Spinal cord (tissue), 10 donors: ENCODE data around the gene CDHR3. TPM values are rescaled to one million over a fixed set of nuclear protein-coding genes. Genes with fewer than 3 reads are reported as not detected.

Experiments
- DNase-seq, 6 donors: peaks; one replicate each; pipeline versions ENCODE4 v3.0.0 to v3.0.0-alpha.2; 2013 to 2015; ENCODE audit warnings: low spot score in 6 of 6, low read depth in 4 of 6
- H3K27ac ChIP-seq: one replicate; pipeline ENCODE4 v1.5.1; 2013; ENCODE audit warnings: low read depth, low read length, control low read depth
- H3K27me3 ChIP-seq: one replicate; pipeline ENCODE4 v1.6.1; 2013; ENCODE audit warnings: low read length; ENCODE audit not compliant: control insufficient read depth, insufficient read depth
- H3K36me3 ChIP-seq: one replicate; pipeline ENCODE4 v1.6.1; 2013; ENCODE audit warnings: low read length; ENCODE audit not compliant: control insufficient read depth, insufficient read depth
- H3K4me1 ChIP-seq: one replicate; pipeline ENCODE4 v1.6.1; 2013; ENCODE audit warnings: low read length; ENCODE audit not compliant: control insufficient read depth, insufficient read depth
- H3K4me3 ChIP-seq: one replicate; pipeline ENCODE4 v1.5.1; 2013; ENCODE audit warnings: low read depth, low read length, control low read depth
- H3K9me3 ChIP-seq: one replicate; pipeline ENCODE4 v1.6.1; 2013; ENCODE audit warnings: low read length; ENCODE audit not compliant: control insufficient read depth, insufficient read depth
- WGBS: methylation state at CpG from one replicate; pipeline ENCODE4 v1.1.5; 2013; ENCODE audit warnings: missing lambda C conversion rate; ENCODE audit not compliant: insufficient coverage; 5-methylcytosine and 5-hydroxymethylcytosine counted together
- polyA plus RNA-seq, 2 donors: library from polyadenylated mRNA; unstranded; fragments of 120-200 nt; gene quantifications; one replicate each; pipeline ENCODE4 v1.2.1, GENCODE V29; 2013; ENCODE audit not compliant: insufficient read length in 2 of 2
- total RNA-seq, 2 donors: library from RNA; depleted of rRNA in 1 of 2; stranded (reverse); fragments of 120-200 nt in 1 of 2; fragments of >200 nt in 1 of 2; gene quantifications; one replicate each; pipeline versions ENCODE4 v1.2.3 to v1.2.4, GENCODE V29; 2013 to 2014
- donor health status: healthy.

Gene CDHR3
- total and polyA plus RNA-seq, 4 donors: 9.0 to 27.3 (median 18.0) TPM

DNA sequence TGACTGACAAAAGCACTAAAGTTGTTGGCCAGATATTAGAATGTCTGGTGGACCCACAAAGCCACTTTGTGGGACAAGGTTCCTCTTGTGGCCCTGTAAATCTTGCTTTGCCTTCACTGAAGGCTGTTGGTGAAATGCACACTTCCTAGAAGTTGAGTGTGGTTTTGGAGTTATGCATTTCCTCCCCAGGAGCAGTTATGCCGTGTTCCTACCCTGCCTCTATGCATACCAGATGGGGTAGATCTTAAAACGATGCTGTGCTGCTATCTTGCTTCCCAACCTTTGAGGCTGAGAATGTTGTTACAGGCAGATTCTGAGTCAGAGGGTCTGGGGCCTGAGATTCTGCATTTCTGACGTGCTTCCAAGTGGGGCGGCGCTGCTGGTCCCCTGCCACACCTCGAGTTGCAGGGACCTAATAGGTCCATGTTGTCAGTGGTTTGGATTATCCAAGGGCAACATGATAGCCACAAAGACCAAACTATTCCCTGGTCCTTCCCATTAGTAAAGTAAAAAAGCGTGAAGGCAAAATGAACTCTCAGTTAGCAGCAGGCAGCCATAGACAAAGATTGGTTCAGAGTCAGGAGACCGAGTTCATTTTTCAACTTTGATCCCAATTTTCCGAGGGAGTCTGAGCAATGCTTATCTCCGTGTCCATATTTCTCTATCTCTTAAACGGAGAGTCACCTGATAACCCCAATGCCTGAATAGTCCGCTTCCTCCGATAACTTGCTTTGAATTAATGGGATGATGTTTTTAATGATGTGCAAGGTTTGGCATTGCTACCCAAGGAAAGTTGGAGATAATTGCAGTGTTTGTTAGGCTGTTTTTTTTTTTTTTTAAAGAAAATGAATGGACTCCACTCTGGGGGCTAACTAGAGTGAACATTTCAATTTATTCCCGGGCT, 55.8 kb downstream of the CDHR3 start:
- Histone ChIP-seq H3K4me1 (peaks cover 12% of the 10 kb centered on the region), H3K27me3 (peaks cover 5% of the 10 kb centered on the region), H3K36me3 (peaks cover 3% of the 10 kb centered on the region), H3K9me3 (no peaks in the 10 kb centered on the region), H3K4me3 (no peak overlapping the region), H3K27ac (no peak overlapping the region)
- WGBS: 87% methylated on average over 8 of the region's 14 CpGs
- DNase-seq: no peak

DNA sequence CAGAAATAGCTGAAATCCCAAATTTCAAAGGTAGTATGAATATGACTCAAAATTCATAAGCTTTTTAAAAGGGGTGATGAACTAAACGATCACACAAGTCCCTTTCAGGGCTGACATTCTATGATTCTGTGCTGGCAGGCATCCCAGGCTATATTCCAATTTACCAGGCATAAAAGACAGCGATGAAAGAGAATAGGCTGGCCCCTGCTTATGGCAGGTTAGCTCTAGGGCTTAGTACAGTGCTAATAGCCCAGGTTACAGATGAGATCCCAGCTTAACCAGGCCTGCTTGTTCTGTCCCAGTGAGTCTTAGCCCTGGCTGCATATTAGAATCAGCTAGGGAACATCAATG, 56.4 kb downstream of the CDHR3 start:
- no peak overlapping the region for H3K4me3 ChIP-seq
- peaks cover 12% of the 10 kb centered on the region for H3K4me1 ChIP-seq
- DNase-seq: peak in 2 of 6 donors; percentile 49 to 78
- peaks cover 7% of the 10 kb centered on the region for H3K27me3 ChIP-seq
- H3K36me3 ChIP-seq: peaks cover 3% of the 10 kb centered on the region
- H3K27ac ChIP-seq: no peak overlapping the region
- H3K9me3 ChIP-seq: no peaks in the 10 kb centered on the region
- 71% methylated on average over 1 of the region's 2 CpGs for WGBS

- Histone ChIP-seq H3K4me3 (no peak overlapping the region), H3K27me3 (peaks cover 4% of the 10 kb centered on the region), H3K9me3 (no peaks in the 10 kb centered on the region), H3K4me1 (peaks cover 12% of the 10 kb centered on the region), H3K36me3 (peaks cover 3% of the 10 kb centered on the region), H3K27ac (no peak overlapping the region)
- 35% methylated on average over 8 of the region's 11 CpGs for WGBS
- peak in 2 of 6 donors; percentile 71 to 92 for DNase-seq
Observed at GRCh38 chr7:106021151-106022067, 58.3 kb downstream of the CDHR3 start.

- H3K27ac ChIP-seq: no peak overlapping the region
- H3K4me3 ChIP-seq: no peak overlapping the region
- DNase-seq: peak in 1 of 6 donors; percentile 50
- no peaks in the 10 kb centered on the region for H3K9me3 ChIP-seq
- H3K27me3 ChIP-seq: peaks cover 4% of the 10 kb centered on the region
- peaks cover 12% of the 10 kb centered on the region for H3K4me1 ChIP-seq
- WGBS: 86% methylated on average over 2 of the region's 8 CpGs
- H3K36me3 ChIP-seq: peaks cover 3% of the 10 kb centered on the region
Observed at GRCh38 chr7:106022193-106022821, 59.2 kb downstream of the CDHR3 start.

GRCh38 chr7:106023369-106024322, 60.6 kb downstream of the CDHR3 start:
- no peak overlapping the region for H3K4me3 ChIP-seq
- H3K4me1 ChIP-seq: peaks cover 15% of the 10 kb centered on the region
- WGBS: 73% methylated on average over 6 of the region's 6 CpGs
- H3K27ac ChIP-seq: no peak overlapping the region
- H3K36me3 ChIP-seq: peaks cover 3% of the 10 kb centered on the region
- no peak for DNase-seq
- no peaks in the 10 kb centered on the region for H3K9me3 ChIP-seq
- peaks cover 4% of the 10 kb centered on the region for H3K27me3 ChIP-seq

GRCh38 chr7:106026101-106026500, 63.0 kb downstream of the CDHR3 start:
- WGBS: 100% methylated on average over 1 of the region's 2 CpGs
- H3K9me3 ChIP-seq: no peaks in the 10 kb centered on the region
- H3K27me3 ChIP-seq: peaks cover 11% of the 10 kb centered on the region
- no peak overlapping the region for H3K27ac ChIP-seq
- no peak overlapping the region for H3K4me3 ChIP-seq
- peaks cover 14% of the 10 kb centered on the region for H3K4me1 ChIP-seq
- no peak for DNase-seq
- H3K36me3 ChIP-seq: peaks cover 3% of the 10 kb centered on the region

DNA sequence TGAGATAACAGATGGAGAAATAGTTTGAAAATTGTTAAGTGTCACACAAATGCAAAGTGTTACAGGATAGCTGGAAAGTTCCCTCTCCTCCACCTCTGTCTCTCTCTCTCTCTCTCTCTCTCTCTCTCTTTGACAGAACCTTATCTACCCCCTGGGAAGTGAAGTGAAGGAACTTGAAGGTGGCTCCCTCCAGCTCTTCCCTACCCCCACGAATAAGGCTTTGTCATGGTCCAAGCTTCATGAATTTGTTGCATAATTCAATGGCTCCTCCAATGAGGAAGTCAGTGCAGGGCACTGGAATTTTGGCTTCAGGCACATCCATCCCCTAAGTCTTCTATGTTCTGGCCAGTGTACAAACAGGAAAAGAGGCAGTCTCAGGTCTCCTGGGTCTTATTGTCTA, 66.4 kb downstream of the CDHR3 start:
- Histone ChIP-seq H3K27me3 (peaks cover 9% of the 10 kb centered on the region), H3K27ac (no peak overlapping the region), H3K4me3 (no peak overlapping the region), H3K4me1 (peaks cover 22% of the 10 kb centered on the region), H3K9me3 (no peaks in the 10 kb centered on the region), H3K36me3 (no peaks in the 10 kb centered on the region)
- no CpG with 5 or more reads among the region's 1 CpG for WGBS
- DNase-seq: no peak

DNA sequence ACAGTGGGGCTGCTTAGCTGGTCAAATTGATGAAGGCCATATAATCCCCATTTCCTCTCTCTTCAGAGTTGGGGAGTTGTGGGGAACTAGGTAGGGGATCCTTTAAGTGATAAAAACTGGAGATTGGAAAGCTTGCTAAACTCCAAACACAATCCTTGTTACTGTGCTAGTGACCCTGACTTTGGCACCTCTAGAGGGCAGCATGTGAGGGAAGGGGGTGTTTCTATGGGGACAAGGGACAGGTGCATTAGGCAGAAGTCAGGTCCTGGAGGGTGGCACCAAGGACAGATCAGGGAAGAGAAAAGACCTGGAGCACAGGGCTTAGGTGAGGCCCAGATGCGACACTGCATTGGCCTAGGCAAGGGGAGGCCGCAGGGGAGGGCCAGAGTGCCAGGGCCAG, 66.9 kb downstream of the CDHR3 start:
- Histone ChIP-seq H3K4me1 (peaks cover 22% of the 10 kb centered on the region), H3K4me3 (no peak overlapping the region), H3K9me3 (no peaks in the 10 kb centered on the region), H3K27me3 (peaks cover 9% of the 10 kb centered on the region), H3K27ac (no peak overlapping the region), H3K36me3 (no peaks in the 10 kb centered on the region)
- WGBS: 96% methylated on average over 2 of the region's 2 CpGs
- no peak for DNase-seq
